ENCODE data around the gene AGFG2. TPM values are rescaled to one million over a fixed set of nuclear protein-coding genes. Genes with fewer than 3 reads are reported as not detected.

AGFG2 gene
- total and polyA plus RNA-seq, 2 of the 13 experiments (the other 11 are each of a cell fraction or from before 2014, with no cell fraction given): 125 to 132 TPM

DNA sequence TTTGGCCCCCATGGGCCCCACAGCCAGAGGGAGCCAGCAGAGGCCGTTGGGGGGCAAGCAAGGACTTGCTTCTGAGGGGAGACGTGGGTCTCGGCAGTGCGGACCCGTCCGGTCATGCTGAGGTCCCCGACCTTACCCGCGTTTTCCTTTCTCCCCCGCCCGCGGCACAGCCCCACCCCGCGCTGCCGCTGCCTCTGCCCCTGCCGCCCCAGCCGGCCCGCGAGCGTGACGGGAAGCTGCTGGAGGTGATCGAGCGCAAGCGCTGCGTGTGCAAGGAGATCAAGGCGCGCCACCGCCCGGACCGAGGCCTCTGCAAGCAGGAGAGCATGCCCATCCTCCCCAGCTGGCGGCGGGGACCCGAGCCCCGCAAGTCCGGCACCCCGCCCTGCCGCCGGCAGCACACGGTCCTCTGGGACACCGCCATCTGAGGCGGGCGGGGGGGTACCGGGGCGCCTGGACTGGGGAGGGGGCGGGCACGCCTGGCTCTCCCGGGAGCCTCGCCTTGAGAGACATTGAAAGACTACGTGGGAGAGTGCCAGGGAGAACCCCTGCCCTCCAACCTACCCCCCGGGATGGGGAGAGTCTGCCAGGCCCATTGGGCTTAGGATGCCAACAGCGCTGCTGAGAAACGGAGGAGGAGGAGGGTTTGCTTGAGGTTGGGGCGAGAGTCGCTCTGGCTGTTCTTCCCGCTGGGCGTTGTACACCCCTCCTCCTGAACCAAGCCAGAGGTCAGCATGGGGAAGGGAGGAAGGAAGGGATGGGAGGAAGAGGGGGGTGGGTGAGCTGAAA is 45.3 kb upstream of the AGFG2 start (continued):
- TF ChIP-seq, protein P1, sequence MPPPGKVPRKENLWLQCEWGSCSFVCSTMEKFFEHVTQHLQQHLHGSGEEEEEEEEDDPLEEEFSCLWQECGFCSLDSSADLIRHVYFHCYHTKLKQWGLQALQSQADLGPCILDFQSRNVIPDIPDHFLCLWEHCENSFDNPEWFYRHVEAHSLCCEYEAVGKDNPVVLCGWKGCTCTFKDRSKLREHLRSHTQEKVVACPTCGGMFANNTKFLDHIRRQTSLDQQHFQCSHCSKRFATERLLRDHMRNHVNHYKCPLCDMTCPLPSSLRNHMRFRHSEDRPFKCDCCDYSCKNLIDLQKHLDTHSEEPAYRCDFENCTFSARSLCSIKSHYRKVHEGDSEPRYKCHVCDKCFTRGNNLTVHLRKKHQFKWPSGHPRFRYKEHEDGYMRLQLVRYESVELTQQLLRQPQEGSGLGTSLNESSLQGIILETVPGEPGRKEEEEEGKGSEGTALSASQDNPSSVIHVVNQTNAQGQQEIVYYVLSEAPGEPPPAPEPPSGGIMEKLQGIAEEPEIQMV (CRISPR knock-in tag; IDR thresholded peaks at IDR 0.05; ENCODE audit: low read depth): no peak; the same call in 1 of the 2 replicates
- no peak for TF ChIP-seq EED (CRISPR knock-in tag; IDR thresholded peaks at IDR 0.05)
- no peak for TF ChIP-seq SIX1 (CRISPR knock-in tag; IDR thresholded peaks at IDR 0.05; ENCODE audit: borderline replicate concordance)
- TF ChIP-seq ZBTB7A (CRISPR knock-in tag; IDR thresholded peaks at IDR 0.05): no peak
- no peak for TF ChIP-seq MTF2 (CRISPR knock-in tag; IDR thresholded peaks at IDR 0.05; ENCODE audit: borderline replicate concordance)
- peak; percentile 25 for TF ChIP-seq BCL6 (CRISPR knock-in tag; IDR thresholded peaks at IDR 0.05)
- no peak for TF ChIP-seq FOXK2 (IDR thresholded peaks at IDR 0.05)
- peak; percentile 41; the same call in 1 of the 2 replicates for TF ChIP-seq ZSCAN25 (CRISPR knock-in tag; IDR thresholded peaks at IDR 0.05)
- peak; percentile 38; the same call in 1 of the 2 replicates for TF ChIP-seq ELF3 (CRISPR knock-in tag; IDR thresholded peaks at IDR 0.05)
- TF ChIP-seq, protein P2, sequence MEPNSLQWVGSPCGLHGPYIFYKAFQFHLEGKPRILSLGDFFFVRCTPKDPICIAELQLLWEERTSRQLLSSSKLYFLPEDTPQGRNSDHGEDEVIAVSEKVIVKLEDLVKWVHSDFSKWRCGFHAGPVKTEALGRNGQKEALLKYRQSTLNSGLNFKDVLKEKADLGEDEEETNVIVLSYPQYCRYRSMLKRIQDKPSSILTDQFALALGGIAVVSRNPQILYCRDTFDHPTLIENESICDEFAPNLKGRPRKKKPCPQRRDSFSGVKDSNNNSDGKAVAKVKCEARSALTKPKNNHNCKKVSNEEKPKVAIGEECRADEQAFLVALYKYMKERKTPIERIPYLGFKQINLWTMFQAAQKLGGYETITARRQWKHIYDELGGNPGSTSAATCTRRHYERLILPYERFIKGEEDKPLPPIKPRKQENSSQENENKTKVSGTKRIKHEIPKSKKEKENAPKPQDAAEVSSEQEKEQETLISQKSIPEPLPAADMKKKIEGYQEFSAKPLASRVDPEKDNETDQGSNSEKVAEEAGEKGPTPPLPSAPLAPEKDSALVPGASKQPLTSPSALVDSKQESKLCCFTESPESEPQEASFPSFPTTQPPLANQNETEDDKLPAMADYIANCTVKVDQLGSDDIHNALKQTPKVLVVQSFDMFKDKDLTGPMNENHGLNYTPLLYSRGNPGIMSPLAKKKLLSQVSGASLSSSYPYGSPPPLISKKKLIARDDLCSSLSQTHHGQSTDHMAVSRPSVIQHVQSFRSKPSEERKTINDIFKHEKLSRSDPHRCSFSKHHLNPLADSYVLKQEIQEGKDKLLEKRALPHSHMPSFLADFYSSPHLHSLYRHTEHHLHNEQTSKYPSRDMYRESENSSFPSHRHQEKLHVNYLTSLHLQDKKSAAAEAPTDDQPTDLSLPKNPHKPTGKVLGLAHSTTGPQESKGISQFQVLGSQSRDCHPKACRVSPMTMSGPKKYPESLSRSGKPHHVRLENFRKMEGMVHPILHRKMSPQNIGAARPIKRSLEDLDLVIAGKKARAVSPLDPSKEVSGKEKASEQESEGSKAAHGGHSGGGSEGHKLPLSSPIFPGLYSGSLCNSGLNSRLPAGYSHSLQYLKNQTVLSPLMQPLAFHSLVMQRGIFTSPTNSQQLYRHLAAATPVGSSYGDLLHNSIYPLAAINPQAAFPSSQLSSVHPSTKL (CRISPR knock-in tag; IDR thresholded peaks at IDR 0.05): peak; percentile 58; the same call in 1 of the 2 replicates
- peak; percentile 59; the same call in 1 of the 2 replicates for TF ChIP-seq ZFX (CRISPR knock-in tag; IDR thresholded peaks at IDR 0.05; ENCODE audit: low read depth)
- TF ChIP-seq ZZZ3 (CRISPR knock-in tag; IDR thresholded peaks at IDR 0.05; ENCODE audit: borderline replicate concordance): no peak
- no peak for TF ChIP-seq SRSF1 (optimal IDR thresholded peaks at IDR 0.05; ENCODE audit: low read depth, low read length)
- peak; percentile 74; the same call in 1 of the 2 replicates for TF ChIP-seq TSC22D2 (CRISPR knock-in tag; IDR thresholded peaks at IDR 0.05; ENCODE audit: borderline replicate concordance)
- TF ChIP-seq, protein P3, sequence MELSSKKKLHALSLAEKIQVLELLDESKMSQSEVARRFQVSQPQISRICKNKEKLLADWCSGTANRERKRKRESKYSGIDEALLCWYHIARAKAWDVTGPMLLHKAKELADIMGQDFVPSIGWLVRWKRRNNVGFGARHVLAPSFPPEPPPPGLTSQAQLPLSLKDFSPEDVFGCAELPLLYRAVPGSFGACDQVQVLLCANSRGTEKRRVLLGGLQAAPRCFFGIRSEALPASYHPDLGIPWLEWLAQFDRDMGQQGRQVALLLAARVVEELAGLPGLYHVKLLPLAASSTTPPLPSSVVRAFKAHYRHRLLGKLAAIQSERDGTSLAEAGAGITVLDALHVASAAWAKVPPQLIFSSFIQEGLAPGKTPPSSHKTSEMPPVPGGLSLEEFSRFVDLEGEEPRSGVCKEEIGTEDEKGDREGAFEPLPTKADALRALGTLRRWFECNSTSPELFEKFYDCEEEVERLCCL (CRISPR knock-in tag; IDR thresholded peaks at IDR 0.05; ENCODE audit: borderline replicate concordance): no peak
- TF ChIP-seq ELF4 (CRISPR knock-in tag; IDR thresholded peaks at IDR 0.05; ENCODE audit: borderline replicate concordance): no peak
- TF ChIP-seq WIZ (CRISPR knock-in tag; IDR thresholded peaks at IDR 0.05): no peak
- no peak for TF ChIP-seq TBX3 (IDR thresholded peaks at IDR 0.05; ENCODE audit: borderline replicate concordance)
- peak; percentile 69 for TF ChIP-seq ZNF883 (CRISPR knock-in tag; IDR thresholded peaks at IDR 0.05; ENCODE audit: not compliant biosample characterization)
- TF ChIP-seq, protein P4, sequence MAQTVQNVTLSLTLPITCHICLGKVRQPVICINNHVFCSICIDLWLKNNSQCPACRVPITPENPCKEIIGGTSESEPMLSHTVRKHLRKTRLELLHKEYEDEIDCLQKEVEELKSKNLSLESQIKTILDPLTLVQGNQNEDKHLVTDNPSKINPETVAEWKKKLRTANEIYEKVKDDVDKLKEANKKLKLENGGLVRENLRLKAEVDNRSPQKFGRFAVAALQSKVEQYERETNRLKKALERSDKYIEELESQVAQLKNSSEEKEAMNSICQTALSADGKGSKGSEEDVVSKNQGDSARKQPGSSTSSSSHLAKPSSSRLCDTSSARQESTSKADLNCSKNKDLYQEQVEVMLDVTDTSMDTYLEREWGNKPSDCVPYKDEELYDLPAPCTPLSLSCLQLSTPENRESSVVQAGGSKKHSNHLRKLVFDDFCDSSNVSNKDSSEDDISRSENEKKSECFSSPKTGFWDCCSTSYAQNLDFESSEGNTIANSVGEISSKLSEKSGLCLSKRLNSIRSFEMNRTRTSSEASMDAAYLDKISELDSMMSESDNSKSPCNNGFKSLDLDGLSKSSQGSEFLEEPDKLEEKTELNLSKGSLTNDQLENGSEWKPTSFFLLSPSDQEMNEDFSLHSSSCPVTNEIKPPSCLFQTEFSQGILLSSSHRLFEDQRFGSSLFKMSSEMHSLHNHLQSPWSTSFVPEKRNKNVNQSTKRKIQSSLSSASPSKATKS (CRISPR knock-in tag; IDR thresholded peaks at IDR 0.05): no peak
